MM.1S (cell line): ENCODE data around the gene TIMM9.

Source experiments
- DNase-seq: peaks from one replicate; pipeline ENCODE4 v3.0.0-alpha.2; 2015
- H2AFZ ChIP-seq: fragments of 300-600 bp; sonication (generic); 2 replicates; pipeline ENCODE4 v1.6.0; 2016; ENCODE audit warnings: antibody characterized with exemption, low read length
- H3F3A ChIP-seq: fragments of 300-600 bp; sonication (generic); 2 replicates; pipeline ENCODE4 v1.6.1; 2016; ENCODE audit warnings: mild to moderate bottlenecking, antibody characterized with exemption, low read length, moderate library complexity, mixed read lengths; ENCODE audit not compliant: insufficient read depth
- H3K27ac ChIP-seq: fragments of 300-600 bp; sonication (generic); 2 replicates; pipeline ENCODE4 v1.5.1; 2016; ENCODE audit warnings: mild to moderate bottlenecking, low read length
- H3K27me3 ChIP-seq: fragments of 300-600 bp; sonication (generic); replicated peaks from 2 replicates; pipeline ENCODE4 v1.6.0; 2016; ENCODE audit warnings: low read length; ENCODE audit not compliant: insufficient read depth
- H3K36me3 ChIP-seq: fragments of 300-600 bp; sonication (generic); replicated peaks from 2 replicates; pipeline ENCODE4 v1.6.1; 2016; ENCODE audit warnings: mild to moderate bottlenecking, low read length, mixed read lengths; ENCODE audit not compliant: insufficient read depth
- H3K4me1 ChIP-seq: fragments of 300-600 bp; sonication (generic); 2 replicates; pipeline ENCODE4 v1.6.1; 2016; ENCODE audit warnings: low read length, mixed read lengths
- H3K4me2 ChIP-seq: fragments of 300-600 bp; sonication (generic); 2 replicates; pipeline ENCODE4 v1.6.0; 2016; ENCODE audit warnings: low read depth, low read length
- H3K4me3 ChIP-seq: fragments of 300-600 bp; sonication (generic); 2 replicates; pipeline ENCODE4 v1.5.1; 2016; ENCODE audit warnings: low read length, mixed read lengths
- H3K79me2 ChIP-seq: fragments of 300-600 bp; sonication (generic); 2 replicates; pipeline ENCODE4 v1.6.1; 2016; ENCODE audit warnings: mixed run types, low read length, mixed read lengths
- H3K9ac ChIP-seq: fragments of 300-600 bp; sonication (generic); 2 replicates; pipeline ENCODE4 v1.6.1; 2016; ENCODE audit warnings: low read length, mixed read lengths
- H3K9me2 ChIP-seq: fragments of 300-600 bp; sonication (generic); replicated peaks from 2 replicates; pipeline ENCODE4 v1.6.1; 2016; ENCODE audit warnings: mild to moderate bottlenecking, low read length, mixed read lengths; ENCODE audit not compliant: insufficient read depth
- H3K9me3 ChIP-seq: fragments of 300-600 bp; sonication (generic); replicated peaks from 2 replicates; pipeline ENCODE4 v1.6.1; 2016; ENCODE audit warnings: mild to moderate bottlenecking, low read length, mixed read lengths; ENCODE audit not compliant: insufficient read depth
- H4K20me1 ChIP-seq: fragments of 300-600 bp; sonication (generic); 2 replicates; pipeline ENCODE4 v1.6.1; 2016; ENCODE audit warnings: mild to moderate bottlenecking, low read length, moderate library complexity, mixed read lengths; ENCODE audit not compliant: insufficient read depth
- CTCF ChIP-seq: fragments of 300-600 bp; sonication (generic); IDR thresholded peaks from 2 replicates; pipeline ENCODE4 v1.5.1; 2016; ENCODE audit warnings: antibody characterized with exemption, low read length, mixed read lengths
- EZH2 ChIP-seq: fragments of 300-600 bp; sonication (generic); optimal IDR thresholded peaks from 2 replicates; pipeline ENCODE3; 2017; ENCODE audit warnings: low read depth, mild to moderate bottlenecking, antibody characterized with exemption, low read length, mixed read lengths
- EZH2phosphoT487 ChIP-seq: fragments of 300-600 bp; sonication (generic); IDR thresholded peaks from 2 replicates; pipeline ENCODE4 v1.6.1; 2018; ENCODE audit warnings: antibody characterized with exemption, low read length

The TIMM9 gene

GRCh38 chr14:58397156-58397555, 30.2 kb downstream of the TIMM9 start:
- no peak overlapping the region for H3K4me2 ChIP-seq
- H3K79me2 ChIP-seq = no peaks in the 10 kb centered on the region
- DNase-seq = no peak
- H3F3A ChIP-seq = no peaks in the 10 kb centered on the region
- no peak overlapping the region for H3K9ac ChIP-seq
- no peaks in the 10 kb centered on the region for H3K9me3 ChIP-seq
- no peaks in the 10 kb centered on the region for H3K36me3 ChIP-seq
- no peak overlapping the region for H3K4me3 ChIP-seq
- no peaks in the 10 kb centered on the region for H3K9me2 ChIP-seq
- H2AFZ ChIP-seq = no peak overlapping the region
- no peaks in the 10 kb centered on the region for H4K20me1 ChIP-seq
- TF ChIP-seq EZH2 = no peak
- no peak for TF ChIP-seq CTCF
- no peak overlapping the region for H3K27ac ChIP-seq
- H3K4me1 ChIP-seq = no peaks in the 10 kb centered on the region
- H3K27me3 ChIP-seq = no peaks in the 10 kb centered on the region

DNA sequence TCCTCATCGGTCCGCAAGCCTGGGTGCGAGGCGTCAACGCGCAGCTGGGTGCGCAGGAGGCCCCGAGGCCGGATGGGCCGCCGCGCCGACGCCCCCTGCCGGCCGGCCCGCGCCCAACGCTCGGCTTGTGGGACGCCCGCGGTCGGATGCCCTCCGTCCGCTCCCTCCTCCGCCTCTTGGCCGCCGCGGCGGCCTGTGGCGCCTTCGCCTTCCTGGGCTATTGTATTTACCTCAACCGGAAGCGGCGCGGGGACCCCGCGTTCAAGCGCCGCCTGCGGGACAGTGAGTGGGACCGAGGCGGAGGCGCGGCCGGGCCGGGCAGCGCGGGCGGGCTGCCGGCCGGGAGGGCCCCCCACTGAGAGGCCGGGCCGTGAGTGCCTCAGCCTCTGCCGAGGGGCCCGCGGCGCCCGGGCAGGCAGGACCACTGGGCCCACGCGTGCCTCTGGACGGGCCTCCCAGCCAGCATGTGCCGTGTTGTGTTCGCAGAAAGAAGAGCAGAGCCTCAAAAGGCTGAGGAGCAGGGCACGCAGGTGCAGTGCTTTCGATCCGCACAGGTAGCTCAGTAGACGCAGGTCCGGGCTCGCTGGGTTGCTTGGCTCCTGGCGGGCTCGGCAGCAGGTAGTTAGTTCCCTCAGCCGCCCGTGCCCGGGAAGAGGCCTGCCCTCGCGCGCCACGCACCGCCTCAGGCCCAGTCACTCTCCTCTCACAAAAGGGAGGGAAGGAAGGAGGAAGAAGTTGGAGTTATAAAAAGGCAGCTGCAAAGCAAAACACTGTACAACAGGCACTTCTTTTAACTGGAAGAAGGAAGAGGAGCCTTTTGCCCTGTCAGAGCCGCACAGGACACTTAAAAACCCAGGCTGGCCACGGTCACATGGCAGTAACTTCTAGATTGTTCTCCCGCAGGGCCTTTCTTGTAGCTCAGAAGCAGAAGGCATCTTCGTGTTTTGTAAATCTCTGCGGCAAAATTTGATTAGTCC, 31.2 kb downstream of the TIMM9 start, which contains the start of gene TOMM20L:
TSS of gene TOMM20L (plus strand) at position 119 of the 977 bp plus-strand sequence. CDS start at position 147, 28 bp downstream.
- H3K36me3 ChIP-seq = no peaks in the 10 kb centered on the region
- H3K79me2 ChIP-seq = no peaks in the 10 kb centered on the region
- TF ChIP-seq EZH2 = no peak
- peak; percentile 54 for TF ChIP-seq CTCF
- no peaks in the 10 kb centered on the region for H4K20me1 ChIP-seq
- H3K4me3 ChIP-seq = peak within 1 kb of the TSS; percentile 52
- peak within 1 kb of the TSS; percentile 42; the same call in 1 of the 2 replicates for H3K9ac ChIP-seq
- no peaks in the 10 kb centered on the region for H3K27me3 ChIP-seq
- no peaks in the 10 kb centered on the region for H3K9me3 ChIP-seq
- H3K9me2 ChIP-seq = no peaks in the 10 kb centered on the region
- H2AFZ ChIP-seq = peak within 1 kb of the TSS; percentile 80
- DNase-seq = peak; percentile 62
- H3K4me1 ChIP-seq = no peaks in the 10 kb centered on the region
- H3F3A ChIP-seq = no peaks in the 10 kb centered on the region
- peak within 1 kb of the TSS; percentile 66; the same call in 1 of the 2 replicates for H3K4me2 ChIP-seq
- peak within 1 kb of the TSS; percentile 39; the same call in 1 of the 2 replicates for H3K27ac ChIP-seq

DNA sequence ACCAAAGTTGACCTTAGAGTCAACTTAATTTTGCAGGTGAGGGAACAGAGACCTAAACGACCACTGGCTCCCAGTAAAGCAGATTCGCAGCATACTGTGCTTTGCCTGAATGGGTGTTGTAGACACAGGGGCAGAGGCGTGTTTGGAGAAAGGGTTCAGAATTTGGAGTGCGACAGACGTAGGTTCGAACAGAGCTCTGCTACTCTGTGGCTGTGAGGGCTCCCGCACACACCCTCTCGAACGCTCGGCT, 31.8 kb downstream of the TIMM9 start:
- no peak for DNase-seq
- no peaks in the 10 kb centered on the region for H3K36me3 ChIP-seq
- H3K9me2 ChIP-seq = no peaks in the 10 kb centered on the region
- H3K4me3 ChIP-seq = peak overlapping the region; percentile 52
- H3K79me2 ChIP-seq = no peaks in the 10 kb centered on the region
- H3F3A ChIP-seq = no peaks in the 10 kb centered on the region
- peak overlapping the region; percentile 57; the same call in 1 of the 2 replicates for H3K4me2 ChIP-seq
- H3K27me3 ChIP-seq = no peaks in the 10 kb centered on the region
- no peaks in the 10 kb centered on the region for H4K20me1 ChIP-seq
- H3K27ac ChIP-seq = no peak overlapping the region
- H2AFZ ChIP-seq = peak overlapping the region; percentile 80
- no peaks in the 10 kb centered on the region for H3K4me1 ChIP-seq
- H3K9ac ChIP-seq = no peak overlapping the region
- H3K9me3 ChIP-seq = no peaks in the 10 kb centered on the region
- TF ChIP-seq EZH2 (no peak), EZH2phosphoT487 (no peak), CTCF (no peak)
